ENCODE data around the gene SCG5. TPM values are rescaled to one million over a fixed set of nuclear protein-coding genes. Genes with fewer than 3 reads are reported as not detected.
A peak's percentile ranks its signal among the peaks of the same experiment; 100 is the strongest.

SCG5 gene
- total and polyA plus RNA-seq, 10 of the 15 experiments (the other 5 are each of a cell fraction or from before 2014, with no cell fraction given) = 0.13 to 0.62 (median 0.48) TPM

- ATAC-seq (no peak), DNase-seq (ENCODE audit: low read depth, low spot score) (no peak), FAIRE-seq (peak; percentile 64)
- TF ChIP-seq RELA (IDR thresholded peaks at IDR 0.05; ENCODE audit: borderline replicate concordance, partially characterized antibody) = no peak
- TF ChIP-seq HCFC1 (IDR thresholded peaks at IDR 0.05; ENCODE audit: low read length) = no peak
- TF ChIP-seq NFIC (IDR thresholded peaks at IDR 0.05; ENCODE audit: low read depth, low read length) = 0 out of 2 replicates have a peak, but pooled peaks have one; percentile 19
- no peak for TF ChIP-seq HDGF (IDR thresholded peaks at IDR 0.05)
- peak; percentile 16 for TF ChIP-seq RUNX3 (IDR thresholded peaks at IDR 0.05; ENCODE audit: low read length)
- no peak for TF ChIP-seq BHLHE40 (IDR thresholded peaks at IDR 0.05; ENCODE audit: borderline replicate concordance in 1 of 2, low read depth in 2 of 2, low read length in 1 of 2)
- peak overlapping the region; percentile 20; the same call in 1 of the 2 replicates for H3K4me3 ChIP-seq
- 5% methylated on average over 18 of the region's 21 CpGs for WGBS (ENCODE audit: insufficient coverage, insufficient replicate concordance, low lambda C conversion rate, missing lambda C conversion rate)
- no TSS peak for BruUV-seq (replicated peaks)
- H3K4me2 ChIP-seq (ENCODE audit: control insufficient read depth, insufficient read depth) = peak overlapping the region; percentile 66; the same call in 1 of the 2 replicates
- no peak overlapping the region for H3K27ac ChIP-seq (ENCODE audit: control insufficient read depth, insufficient read depth)
- H3K36me3 ChIP-seq (ENCODE audit: control insufficient read depth in 2 of 2, insufficient read depth in 2 of 2, low read length in 1 of 2) = no peaks in the 10 kb centered on the region
- no peak overlapping the region for H2AFZ ChIP-seq (ENCODE audit: control insufficient read depth, low read depth, low read length)
- peaks cover 19 to 33% of the 10 kb centered on the region in 2 experiments for H3K27me3 ChIP-seq (replicated peaks in 1 of 2; ENCODE audit: control insufficient read depth in 2 of 2, insufficient read depth in 2 of 2, low read length in 1 of 2)
- no peaks in the 10 kb centered on the region for H3K79me2 ChIP-seq (ENCODE audit: control insufficient read depth, insufficient read depth, low read length)
- ChIA-PET POLR2A (no interaction called here), CTCF (no interaction called here), SMC1A (ENCODE audit: uncharacterized antibody, unreplicated experiment) (interaction anchor here (0.7 kb wide), 1 partner anchor 1074 kb away, joined by 4 read pairs; no protein-coding TSS in a partner anchor), RAD21 (ENCODE audit: unreplicated experiment) (no interaction called here)
- H3K4me1 ChIP-seq (ENCODE audit: control insufficient read depth, insufficient read depth, low read length) = peaks cover 11% of the 10 kb centered on the region
- H4K20me1 ChIP-seq (ENCODE audit: control insufficient read depth, insufficient read depth) = no peaks in the 10 kb centered on the region
- H3K9ac ChIP-seq (ENCODE audit: control insufficient read depth, insufficient read depth, low read length) = no peak overlapping the region
- in situ Hi-C loops (cut with MboI) = no loop called here
- intact Hi-C loops (cut with micrococcal nuclease; ENCODE audit: unreplicated experiment) = no loop called here
- no peaks in the 10 kb centered on the region; the same call in 2 of the 3 replicates for H3K9me3 ChIP-seq (replicated peaks; ENCODE audit: control insufficient read depth, insufficient read depth, low read length)
Measured at GRCh38 chr15:32716915-32717425, 75.5 kb downstream of the SCG5 start.

- H3K79me2 ChIP-seq (ENCODE audit: control insufficient read depth, insufficient read depth, low read length) = no peaks in the 10 kb centered on the region
- ATAC-seq = no peak
- H3K4me1 ChIP-seq (ENCODE audit: control insufficient read depth, insufficient read depth, low read length) = peaks cover 15% of the 10 kb centered on the region
- no TSS peak for BruUV-seq (replicated peaks)
- DNase-seq (ENCODE audit: low read depth, low spot score) = no peak
- no peaks in the 10 kb centered on the region for H3K36me3 ChIP-seq (ENCODE audit: control insufficient read depth in 2 of 2, insufficient read depth in 2 of 2, low read length in 1 of 2)
- ChIA-PET RAD21 (ENCODE audit: unreplicated experiment) (no interaction called here), CTCF (no interaction called here), SMC1A (ENCODE audit: uncharacterized antibody, unreplicated experiment) (no interaction called here), POLR2A (no interaction called here)
- H2AFZ ChIP-seq (ENCODE audit: control insufficient read depth, low read depth, low read length) = no peak within 1 kb of the TSS
- intact Hi-C loops (cut with micrococcal nuclease; ENCODE audit: unreplicated experiment) (no loop called here), in situ Hi-C loops (cut with MboI) (no loop called here)
- H3K9me3 ChIP-seq (replicated peaks; ENCODE audit: control insufficient read depth, insufficient read depth, low read length) = no peaks in the 10 kb centered on the region; the same call in 2 of the 3 replicates
- H3K27me3 ChIP-seq (replicated peaks in 1 of 2; ENCODE audit: control insufficient read depth in 2 of 2, insufficient read depth in 2 of 2, low read length in 1 of 2) = peaks cover 19 to 33% of the 10 kb centered on the region in 2 experiments
- no peak within 1 kb of the TSS for H3K9ac ChIP-seq (ENCODE audit: control insufficient read depth, insufficient read depth, low read length)
- no peaks in the 10 kb centered on the region for H4K20me1 ChIP-seq (ENCODE audit: control insufficient read depth, insufficient read depth)
- no peak within 1 kb of the TSS for H3K27ac ChIP-seq (ENCODE audit: control insufficient read depth, insufficient read depth)
- no peak for FAIRE-seq
- H3K4me3 ChIP-seq = peak within 1 kb of the TSS; percentile 20; the same call in 1 of the 2 replicates
- H3K4me2 ChIP-seq (ENCODE audit: control insufficient read depth, insufficient read depth) = peak within 1 kb of the TSS; percentile 66
- 27% methylated on average over 62 of the region's 99 CpGs for WGBS (ENCODE audit: insufficient coverage, insufficient replicate concordance, low lambda C conversion rate, missing lambda C conversion rate)
- TF ChIP-seq PML (IDR thresholded peaks at IDR 0.05; ENCODE audit: low read length) = no peak
- TF ChIP-seq ESRRA (IDR thresholded peaks at IDR 0.05; ENCODE audit: low read length) = no peak
- TF ChIP-seq TCF7 (IDR thresholded peaks at IDR 0.05; ENCODE audit: borderline replicate concordance) = no peak
- TF ChIP-seq TCF3 (IDR thresholded peaks at IDR 0.05; ENCODE audit: borderline replicate concordance, insufficient read depth, low read depth, low read length) = no peak
- no peak for TF ChIP-seq NFYA (IDR thresholded peaks at IDR 0.05; ENCODE audit: borderline replicate concordance, low read depth, low read length)
- no peak for TF ChIP-seq SMC3 (IDR thresholded peaks at IDR 0.05; ENCODE audit: borderline replicate concordance, low read length)
- no peak for TF ChIP-seq BCL3 (IDR thresholded peaks at IDR 0.05; ENCODE audit: borderline replicate concordance, insufficient read depth, low read depth, low read length, poor library complexity, severe bottlenecking)
Measured at GRCh38 chr15:32717426-32718226, 76.1 kb downstream of the SCG5 start, which contains the start of gene GREM1. Gene GREM1 (plus strand): TSS chr15:32718004. CDS start chr15:32730691, 12,687 bp downstream.
